HEK293 (cell line): Measurements from ENCODE around the gene PDE4B.
A peak's percentile ranks its signal among the peaks of the same experiment; 100 is the strongest.

Experiments used
- CTCF ChIA-PET: fragments of 350-600 bp; formaldehyde crosslinking; extraction: SDS; loops from one replicate; lab custom pipeline; 2021; ENCODE audit warnings: antibody characterized with exemption; lab: Yijun Ruan, JAX
- POLR2A ChIA-PET: fragments of 300-600 bp; formaldehyde crosslinking; extraction: SDS; loops from one replicate; lab custom pipeline; 2020; ENCODE audit warnings: antibody characterized with exemption, inconsistent platforms; lab: Yijun Ruan, JAX
- H3K27ac ChIP-seq: fragments of 200-500 bp; sonication (Bioruptor generic); 2 replicates; pipeline ENCODE4 v1.5.1; 2014; ENCODE audit warnings: low read depth, low read length, control low read depth, inconsistent platforms; ENCODE audit errors: extremely low read depth
- H3K36me3 ChIP-seq, 2 experiments: fragments of 200-500 bp in 1 of 2; sonication (Bioruptor generic) in 1 of 2; 1 replicate in 1 of 2; 2 replicates in 1 of 2; pipeline ENCODE4 v1.5.1; 2014 to 2017; ENCODE audit warnings: inconsistent platforms in 2 of 2, low read length in 2 of 2; ENCODE audit not compliant: control insufficient read depth in 2 of 2, insufficient read depth in 1 of 2
- H3K4me1 ChIP-seq: fragments of 200-500 bp; sonication (Bioruptor generic); 2 replicates; pipeline ENCODE4 v1.5.1; 2014; ENCODE audit warnings: mild to moderate bottlenecking, low read length, inconsistent platforms; ENCODE audit not compliant: control insufficient read depth, insufficient read depth
- H3K4me3 ChIP-seq: 2 replicates; pipeline ENCODE4 v1.5.1; 2011; ENCODE audit warnings: low read depth, mild to moderate bottlenecking, control low read depth, low read length, moderate library complexity
- H3K9me3 ChIP-seq: fragments of 200-500 bp; sonication (Bioruptor generic); 2 replicates; pipeline ENCODE4 v1.5.1; 2014; ENCODE audit warnings: low read depth, low read length, inconsistent platforms; ENCODE audit not compliant: control insufficient read depth, insufficient read depth
- CTCF ChIP-seq: fragments of 450-650 bp; formaldehyde crosslinking; IDR thresholded peaks from 2 replicates; pipeline ENCODE4 v1.5.1; 2016; ENCODE audit warnings: missing biosample characterization, missing genetic modification characterization
- HIC1 ChIP-seq: fragments of 450-650 bp; formaldehyde crosslinking; IDR thresholded peaks from 2 replicates; pipeline ENCODE4 v1.5.1; 2016; ENCODE audit warnings: missing biosample characterization, missing genetic modification characterization
- HOXA7 ChIP-seq: sonication (generic); formaldehyde crosslinking; IDR thresholded peaks from 2 replicates; pipeline ENCODE4 v1.8.1; 2022; ENCODE audit warnings: missing genetic modification reagents, borderline replicate concordance
- KLF1 ChIP-seq: fragments of 450-650 bp; formaldehyde crosslinking; IDR thresholded peaks from 2 replicates; pipeline ENCODE4 v1.5.1; 2016; ENCODE audit warnings: missing biosample characterization, missing genetic modification characterization
- KLF17 ChIP-seq: fragments of 450-650 bp; formaldehyde crosslinking; IDR thresholded peaks from 2 replicates; pipeline ENCODE4 v1.5.1; 2016; ENCODE audit warnings: missing biosample characterization, missing genetic modification characterization
- MEIS1 ChIP-seq: sonication (generic); formaldehyde crosslinking; IDR thresholded peaks from 2 replicates; pipeline ENCODE4 v1.8.1; 2022; ENCODE audit warnings: missing genetic modification reagents, mild to moderate bottlenecking, borderline replicate concordance
- MZF1 ChIP-seq: fragments of 450-650 bp; formaldehyde crosslinking; IDR thresholded peaks from 2 replicates; pipeline ENCODE4 v1.5.1; 2017; ENCODE audit warnings: missing biosample characterization, missing genetic modification characterization, borderline replicate concordance
- PRDM10 ChIP-seq: fragments of 450-650 bp; formaldehyde crosslinking; IDR thresholded peaks from 2 replicates; pipeline ENCODE4 v1.5.1; 2016; ENCODE audit warnings: missing biosample characterization, missing genetic modification characterization
- SP2 ChIP-seq: fragments of 450-650 bp; formaldehyde crosslinking; IDR thresholded peaks from 2 replicates; pipeline ENCODE4 v1.5.1; 2016; ENCODE audit warnings: missing biosample characterization, missing genetic modification characterization
- SP7 ChIP-seq: fragments of 450-650 bp; formaldehyde crosslinking; IDR thresholded peaks from 2 replicates; pipeline ENCODE4 v1.5.1; 2016; ENCODE audit warnings: missing biosample characterization, missing genetic modification characterization
- ZFHX2 ChIP-seq: fragments of 450-650 bp; formaldehyde crosslinking; conservative IDR thresholded peaks from 2 replicates; pipeline ENCODE4 v1.5.1; 2016; ENCODE audit warnings: missing biosample characterization, missing genetic modification characterization
- ZNF10 ChIP-seq: fragments of 450-650 bp; formaldehyde crosslinking; IDR thresholded peaks from 2 replicates; pipeline ENCODE4 v1.5.1; 2017; ENCODE audit warnings: missing biosample characterization, missing genetic modification characterization
- ZNF146 ChIP-seq: fragments of 450-650 bp; formaldehyde crosslinking; IDR thresholded peaks from 2 replicates; pipeline ENCODE4 v1.5.1; 2016; ENCODE audit warnings: missing biosample characterization, missing genetic modification characterization
- ZNF19 ChIP-seq: fragments of 450-650 bp; formaldehyde crosslinking; IDR thresholded peaks from 2 replicates; pipeline ENCODE4; 2016; ENCODE audit warnings: missing biosample characterization, missing genetic modification characterization, low read depth
- ZNF221 ChIP-seq: fragments of 450-650 bp; formaldehyde crosslinking; IDR thresholded peaks from 2 replicates; pipeline ENCODE4 v1.5.1; 2017; ENCODE audit warnings: missing biosample characterization, missing genetic modification characterization, borderline replicate concordance
- ZNF248 ChIP-seq: fragments of 450-650 bp; formaldehyde crosslinking; IDR thresholded peaks from 2 replicates; pipeline ENCODE4 v1.5.1; 2017; ENCODE audit warnings: missing biosample characterization, missing genetic modification characterization
- ZNF274 ChIP-seq, 2 experiments: fragments of 200-500 bp in 1 of 2; fragments of 450-650 bp in 1 of 2; sonication (Bioruptor generic) in 1 of 2; formaldehyde crosslinking in 1 of 2; IDR thresholded peaks; 2 replicates each; pipeline versions ENCODE4 v1.5.1 to v1.6.1; 2014 to 2016; ENCODE audit warnings: borderline replicate concordance in 1 of 2, inconsistent platforms in 1 of 2, low read length in 1 of 2, missing biosample characterization in 1 of 2, missing genetic modification characterization in 1 of 2
- ZNF302 ChIP-seq: fragments of 450-650 bp; formaldehyde crosslinking; IDR thresholded peaks from 2 replicates; pipeline ENCODE4 v1.5.1; 2016; ENCODE audit warnings: missing biosample characterization, missing genetic modification characterization, low read depth
- ZNF404 ChIP-seq: fragments of 450-650 bp; formaldehyde crosslinking; IDR thresholded peaks from 2 replicates; pipeline ENCODE4 v1.5.1; 2017; ENCODE audit warnings: missing biosample characterization, missing genetic modification characterization
- ZNF521 ChIP-seq: fragments of 450-650 bp; formaldehyde crosslinking; IDR thresholded peaks from 2 replicates; pipeline ENCODE4 v1.5.1; 2017; ENCODE audit warnings: missing biosample characterization, mild to moderate bottlenecking, missing genetic modification characterization
- ZNF549 ChIP-seq: fragments of 450-650 bp; IDR thresholded peaks from 2 replicates; pipeline ENCODE4 v1.5.1; 2018; ENCODE audit warnings: missing biosample characterization, missing genetic modification characterization, mild to moderate bottlenecking, inconsistent platforms, moderate library complexity
- ZNF600 ChIP-seq: fragments of 450-650 bp; formaldehyde crosslinking; IDR thresholded peaks from 2 replicates; pipeline ENCODE4 v1.5.1; 2016; ENCODE audit warnings: missing biosample characterization, missing genetic modification characterization
- ZNF660 ChIP-seq: fragments of 450-650 bp; IDR thresholded peaks from 2 replicates; pipeline ENCODE4 v1.5.1; 2018; ENCODE audit warnings: missing biosample characterization, mild to moderate bottlenecking, missing genetic modification characterization
- ZNF692 ChIP-seq: fragments of 450-650 bp; formaldehyde crosslinking; IDR thresholded peaks from 2 replicates; pipeline ENCODE4 v1.5.1; 2016; ENCODE audit warnings: missing biosample characterization, missing genetic modification characterization
- ZNF701 ChIP-seq: fragments of 450-650 bp; formaldehyde crosslinking; IDR thresholded peaks from 2 replicates; pipeline ENCODE4 v1.5.1; 2016; ENCODE audit warnings: missing biosample characterization, missing genetic modification characterization
- ZNF747 ChIP-seq: fragments of 450-650 bp; formaldehyde crosslinking; IDR thresholded peaks from 2 replicates; pipeline ENCODE4 v1.5.1; 2016; ENCODE audit warnings: missing biosample characterization, missing genetic modification characterization
- ZNF777 ChIP-seq: fragments of 450-650 bp; formaldehyde crosslinking; IDR thresholded peaks from 2 replicates; pipeline ENCODE4 v1.5.1; 2017; ENCODE audit warnings: missing biosample characterization, missing genetic modification characterization, borderline replicate concordance
- ZSCAN23 ChIP-seq: fragments of 450-650 bp; formaldehyde crosslinking; IDR thresholded peaks from 2 replicates; pipeline ENCODE4 v1.5.1; 2016; ENCODE audit warnings: missing biosample characterization, missing genetic modification characterization

PDE4B gene

GRCh38 chr1:65964123-65964522 is 171.4 kb downstream of the PDE4B start:
- CTCF ChIA-PET: interaction anchor here (0.6 to 7.3 kb wide), 3 partner anchors 67 to 487 kb away, joined by 3 to 150 read pairs (median 5); no protein-coding TSS in a partner anchor
- H3K27ac ChIP-seq: no peak overlapping the region
- POLR2A ChIA-PET: no interaction called here
- TF ChIP-seq MZF1 (tag by site-specific recombination): no peak
- no peak for TF ChIP-seq ZNF701 (tag by site-specific recombination)
- no peak for TF ChIP-seq ZNF660
- no peak for TF ChIP-seq ZNF274 (IDR thresholded peaks at IDR 0.05; ENCODE audit: low read length)
- TF ChIP-seq ZNF274 (tag by site-specific recombination; IDR thresholded peaks at IDR 0.05; ENCODE audit: borderline replicate concordance): no peak
- no peak for TF ChIP-seq ZNF146 (tag by site-specific recombination)
- no peak for TF ChIP-seq ZNF19 (tag by site-specific recombination)
- TF ChIP-seq ZNF747 (tag by site-specific recombination): no peak
- TF ChIP-seq CTCF (tag by site-specific recombination): no peak
- no peak for TF ChIP-seq MEIS1
- no peak for TF ChIP-seq ZNF302 (tag by site-specific recombination)
- TF ChIP-seq ZNF600 (tag by site-specific recombination): no peak
- no peak for TF ChIP-seq ZNF692 (tag by site-specific recombination)
- TF ChIP-seq ZNF777: no peak
- no peak for TF ChIP-seq ZNF221
- TF ChIP-seq SP7 (tag by site-specific recombination): no peak
- no peak for TF ChIP-seq ZFHX2 (tag by site-specific recombination)
- no peak for TF ChIP-seq ZNF549
- TF ChIP-seq ZSCAN23: no peak
- no peak for TF ChIP-seq ZNF404 (tag by site-specific recombination)
- TF ChIP-seq SP2 (tag by site-specific recombination): no peak
- TF ChIP-seq ZNF10 (tag by site-specific recombination): 0 out of 2 replicates have a peak, but pooled peaks have one; percentile 31
- no peak for TF ChIP-seq KLF1 (tag by site-specific recombination)
- no peak for TF ChIP-seq KLF17 (tag by site-specific recombination)
- TF ChIP-seq HIC1 (tag by site-specific recombination): peak; percentile 46
- TF ChIP-seq ZNF248 (tag by site-specific recombination): no peak
- TF ChIP-seq HOXA7 (CRISPR knock-in tag): no peak
- TF ChIP-seq PRDM10 (tag by site-specific recombination): no peak
- TF ChIP-seq ZNF521 (tag by site-specific recombination): no peak

More at GRCh38 chr1:65964123-65964522, 171.4 kb downstream of the PDE4B start:
- H3K36me3 ChIP-seq: no peaks in the 10 kb centered on the region
- H3K9me3 ChIP-seq: no peaks in the 10 kb centered on the region
- no peak overlapping the region for H3K4me3 ChIP-seq
- H3K4me1 ChIP-seq: peaks cover 13% of the 10 kb centered on the region
